Fibroblast of pulmonary artery (primary cell): ENCODE data around the gene MACROH2A1.

Experiments
- DNase-seq: peaks from one replicate; pipeline ENCODE4 v3.0.0-alpha.2; 2010; ENCODE audit warnings: low read depth
- H3K4me3 ChIP-seq: replicated peaks from 2 replicates; pipeline ENCODE4 v1.5.1; 2011; ENCODE audit warnings: low read depth, mild to moderate bottlenecking, control low read depth, low read length, moderate library complexity
- CTCF ChIP-seq: IDR thresholded peaks from 2 replicates; pipeline ENCODE4 v1.5.1; 2011; ENCODE audit warnings: mild to moderate bottlenecking, control low read depth, low read length, inconsistent platforms; ENCODE audit errors: missing control alignments

MACROH2A1 gene

GRCh38 chr5:135379046-135379654, 19.9 kb downstream of the MACROH2A1 start:
- no peak for TF ChIP-seq CTCF
- DNase-seq: peak; percentile 45
- no peak overlapping the region for H3K4me3 ChIP-seq

- TF ChIP-seq CTCF: no peak
- no peak overlapping the region for H3K4me3 ChIP-seq
- DNase-seq: no peak
These were observed 21.0 kb downstream of the MACROH2A1 start for GRCh38 chr5:135377751-135378680.

- no peak overlapping the region for H3K4me3 ChIP-seq
- TF ChIP-seq CTCF: no peak
- no peak for DNase-seq
These were observed 21.9 kb downstream of the MACROH2A1 start for GRCh38 chr5:135376961-135377624.

- DNase-seq: no peak
- no peak overlapping the region for H3K4me3 ChIP-seq
- no peak for TF ChIP-seq CTCF
These were observed 23.8 kb downstream of the MACROH2A1 start for GRCh38 chr5:135375040-135375793.

GRCh38 chr5:135373736-135374515, 25.1 kb downstream of the MACROH2A1 start:
- no peak overlapping the region for H3K4me3 ChIP-seq
- TF ChIP-seq CTCF: no peak
- no peak for DNase-seq

- TF ChIP-seq CTCF: no peak
These were observed 26.2 kb downstream of the MACROH2A1 start for GRCh38 chr5:135372654-135373381.

More at GRCh38 chr5:135372654-135373381, 26.2 kb downstream of the MACROH2A1 start:
- no peak overlapping the region for H3K4me3 ChIP-seq
- DNase-seq: no peak
